Loucy (cell line): ENCODE data around the gene ASB8.
A peak's percentile ranks its signal among the peaks of the same experiment; 100 is the strongest.

Experiments
- CTCF ChIP-seq: fragments of 200-600 bp; sonication (generic); conservative IDR thresholded peaks from 2 replicates; pipeline ENCODE4 v1.5.1; 2014; ENCODE audit warnings: mild to moderate bottlenecking, antibody characterized with exemption, low read length
- EZH2phosphoT487 ChIP-seq: fragments of 200-600 bp; IDR thresholded peaks from 2 replicates; pipeline ENCODE4 v1.6.1; 2018; ENCODE audit warnings: antibody characterized with exemption, mild to moderate bottlenecking, moderate library complexity, borderline replicate concordance

GRCh38 chr12:48197549-48197970 lies 40.2 kb upstream of the ASB8 start:
- peak; percentile 76 for TF ChIP-seq CTCF
- TF ChIP-seq EZH2phosphoT487, result no peak
